ENCODE results near the gene PDCD4.
"Not testable (repeated sequence)": the region's sequence is repeated elsewhere in the genome, so short reads cannot be mapped to it uniquely, and the experiment has no call there.

Gene PDCD4

GRCh38 chr10:110892602-110893288 lies 21.0 kb downstream of the PDCD4 start:
- no peak for DNase-seq

- no peak for DNase-seq
Observed at GRCh38 chr10:110893559-110894179, 21.9 kb downstream of the PDCD4 start.

GRCh38 chr10:110897184-110897583 lies 25.5 kb downstream of the PDCD4 start:
- no peak for DNase-seq

- no peak for DNase-seq
Observed at GRCh38 chr10:110898391-110898790, 26.7 kb downstream of the PDCD4 start.

GRCh38 chr10:110900983-110901382 lies 29.3 kb downstream of the PDCD4 start:
- DNase-seq = no peak

- no peak for DNase-seq
Observed at GRCh38 chr10:110901954-110902819, 30.5 kb downstream of the PDCD4 start.

GRCh38 chr10:110903280-110904278 lies 31.9 kb downstream of the PDCD4 start:
- no peak for DNase-seq

- DNase-seq = no peak
Observed at GRCh38 chr10:110910138-110910537, 38.4 kb downstream of the PDCD4 start.

GRCh38 chr10:110912374-110912773 lies 40.6 kb downstream of the PDCD4 start:
- no peak for DNase-seq

GRCh38 chr10:110914431-110914830 lies 42.7 kb downstream of the PDCD4 start:
- DNase-seq = no peak

- DNase-seq = no peak
Observed at GRCh38 chr10:110915035-110915434, 43.3 kb downstream of the PDCD4 start.

- not testable (repeated sequence) for DNase-seq
Observed at GRCh38 chr10:110915600-110915999, 43.9 kb downstream of the PDCD4 start.

- DNase-seq = no peak
Observed at GRCh38 chr10:110916554-110917346, 45.0 kb downstream of the PDCD4 start.

- peak; percentile 81 for DNase-seq
Observed at GRCh38 chr10:110918269-110918642, 46.5 kb downstream of the PDCD4 start.

GRCh38 chr10:110918643-110919348 lies 47.1 kb downstream of the PDCD4 start, which contains the start of gene BBIP1:
Gene BBIP1, minus strand, starts transcription at chr10:110919180. Its CDS starts 1,023 bp downstream, at chr10:110918157.
- no peak for DNase-seq

- peak; percentile 97 for DNase-seq
Observed at GRCh38 chr10:110919349-110919931, 47.7 kb downstream of the PDCD4 start, which contains the start of gene SHOC2. Gene SHOC2, plus strand, starts transcription at chr10:110919604. Its CDS starts 44,755 bp downstream, at chr10:110964359.

GRCh38 chr10:110919971-110920881 lies 48.5 kb downstream of the PDCD4 start:
- DNase-seq = no peak

GRCh38 chr10:110923856-110924493 lies 52.2 kb downstream of the PDCD4 start:
- DNase-seq = no peak

GRCh38 chr10:110927461-110927860 lies 55.7 kb downstream of the PDCD4 start:
- DNase-seq = no peak
